GM12878 (cell line): ENCODE results near the gene KCNQ1. TPM values are rescaled to one million over a fixed set of nuclear protein-coding genes. Genes with fewer than 3 reads are reported as not detected.

Source experiments
- ATAC-seq: fragments of 200-7000 bp; cut with Tn5 transposase; 3 replicates; pipeline ENCODE4 v1.9.1; 2020; ENCODE audit warnings: mild to moderate bottlenecking, moderate library complexity
- BruUV-seq: library from RNA; stranded (reverse); fragments of 400-500 nt; replicated peaks from 2 replicates; lab custom pipeline; 2021; lab: Mats Ljungman, UMichigan
- CTCF ChIA-PET: fragments of 300-600 bp; sonication (Branson Sonifier 250); formaldehyde crosslinking; extraction: SDS; loops from one replicate; lab custom pipeline; 2021; ENCODE audit warnings: inconsistent platforms; lab: Yijun Ruan, JAX
- POLR2A ChIA-PET: fragments of 350-600 bp; formaldehyde crosslinking; extraction: SDS; loops from one replicate; lab custom pipeline; 2021; ENCODE audit warnings: inconsistent platforms; lab: Charles Lee
- RAD21 ChIA-PET: fragments of 300-600 bp; sonication (Branson Sonifier 250); formaldehyde crosslinking; loops from one replicate; lab custom pipeline; 2023; ENCODE audit warnings: antibody characterized with exemption; ENCODE audit not compliant: unreplicated experiment; lab: Charles Lee
- SMC1A ChIA-PET: fragments of 300-600 bp; sonication (Branson Sonifier 250); formaldehyde crosslinking; loops from one replicate; lab custom pipeline; 2023; ENCODE audit not compliant: unreplicated experiment, uncharacterized antibody; lab: Charles Lee
- DNase-seq: peaks from one replicate; pipeline ENCODE4 v3.0.0-alpha.2; 2011; ENCODE audit warnings: low read depth, low spot score
- FAIRE-seq: peaks from 3 replicates; lab custom pipeline; 2011; peaks lifted over from hg19 to GRCh38; lab: Jason Lieb, UNC
- H2AFZ ChIP-seq: 2 replicates; pipeline ENCODE4 v1.6.0; 2011; ENCODE audit warnings: low read depth, low read length, control low read depth; ENCODE audit not compliant: control insufficient read depth
- H3K27ac ChIP-seq: 2 replicates; pipeline ENCODE4 v1.5.1; 2011; ENCODE audit warnings: control low read depth; ENCODE audit not compliant: control insufficient read depth, insufficient read depth
- H3K27me3 ChIP-seq, 2 experiments: replicated peaks in 1 of 2; 2 replicates each; pipeline versions ENCODE4 v1.6.0 to v1.6.1; 2011; ENCODE audit warnings: low read length in 1 of 2; ENCODE audit not compliant: control insufficient read depth in 2 of 2, insufficient read depth in 2 of 2
- H3K36me3 ChIP-seq, 2 experiments: 2 replicates each; pipeline ENCODE4 v1.5.1; 2011; ENCODE audit warnings: low read length in 1 of 2; ENCODE audit not compliant: control insufficient read depth in 2 of 2, insufficient read depth in 2 of 2
- H3K4me1 ChIP-seq: 2 replicates; pipeline ENCODE4 v1.6.1; 2011; ENCODE audit warnings: mild to moderate bottlenecking, low read length, moderate library complexity, mixed read lengths; ENCODE audit not compliant: control insufficient read depth, insufficient read depth
- H3K4me2 ChIP-seq: 2 replicates; pipeline ENCODE4 v1.6.0; 2011; ENCODE audit warnings: control low read depth; ENCODE audit not compliant: control insufficient read depth, insufficient read depth
- H3K4me3 ChIP-seq: fragments of 200-600 bp; sonication (generic); 2 replicates; pipeline ENCODE4 v1.5.1; 2016
- H3K79me2 ChIP-seq: 2 replicates; pipeline ENCODE4 v1.6.0; 2011; ENCODE audit warnings: low read length; ENCODE audit not compliant: control insufficient read depth, insufficient read depth
- H3K9ac ChIP-seq: 2 replicates; pipeline ENCODE4 v1.8.0; 2011; ENCODE audit warnings: low read length, control low read depth, mixed read lengths; ENCODE audit not compliant: control insufficient read depth, insufficient read depth
- H3K9me3 ChIP-seq: replicated peaks from 3 replicates; pipeline ENCODE4 v1.5.1; 2011; ENCODE audit warnings: mild to moderate bottlenecking, low read length; ENCODE audit not compliant: control insufficient read depth, insufficient read depth
- H4K20me1 ChIP-seq: 2 replicates; pipeline ENCODE4 v1.6.0; 2011; ENCODE audit not compliant: control insufficient read depth, insufficient read depth
- ATF2 ChIP-seq: IDR thresholded peaks from 2 replicates; pipeline ENCODE4 v1.6.1; 2012; ENCODE audit warnings: low read length, inconsistent platforms
- HCFC1 ChIP-seq: fragments of 150-350 bp; IDR thresholded peaks from 2 replicates; pipeline ENCODE4 v1.6.1; 2014; ENCODE audit warnings: low read length
- JUNB ChIP-seq: IDR thresholded peaks from 2 replicates; pipeline ENCODE4 v1.6.1; 2016; ENCODE audit warnings: antibody characterized with exemption, mild to moderate bottlenecking
- KDM1A ChIP-seq: fragments of 200-600 bp; sonication (generic); IDR thresholded peaks from 2 replicates; pipeline ENCODE4 v1.6.1; 2016; ENCODE audit warnings: borderline replicate concordance
- PAX8 ChIP-seq: fragments of 450-650 bp; IDR thresholded peaks from 2 replicates; pipeline ENCODE4 v1.6.1; 2017; ENCODE audit warnings: mild to moderate bottlenecking, moderate library complexity
- POLR2A ChIP-seq: IDR thresholded peaks from 2 replicates; pipeline ENCODE4 v1.6.1; 2011; ENCODE audit warnings: low read depth, mild to moderate bottlenecking, low read length
- SMAD5 ChIP-seq: IDR thresholded peaks from 2 replicates; pipeline ENCODE4 v1.6.1; 2016; ENCODE audit warnings: antibody characterized with exemption, low read depth
- SREBF1 ChIP-seq: IDR thresholded peaks from 2 replicates; pipeline ENCODE4 v1.6.1; 2012; ENCODE audit warnings: mild to moderate bottlenecking, low read length
- WGBS: methylation state at CpG from one replicate; pipeline ENCODE4 v1.1.6; 2016; ENCODE audit warnings: low lambda C conversion rate; ENCODE audit not compliant: insufficient replicate concordance, insufficient coverage; ENCODE audit errors: missing lambda C conversion rate; 5-methylcytosine and 5-hydroxymethylcytosine counted together
- in situ Hi-C: fragments of 300-500 bp; cut with MboI; formaldehyde crosslinking; loops from 9 replicates; pipeline ENCODE4 v1.14.3; 2018; ENCODE audit warnings: mixed read lengths
- intact Hi-C: fragments of 100-400 bp; cut with micrococcal nuclease; formaldehyde crosslinking; loops from one replicate; pipeline ENCODE4 v1.14.2; 2022; ENCODE audit not compliant: unreplicated experiment
- polyA plus RNA-seq, 11 experiments: library from polyadenylated mRNA; depleted of rRNA in 4 of 11; unstranded in 6 of 11; stranded (reverse) in 5 of 11; fragments of >200 nt; fragmentation: Nextera tagmentation in 4 of 11; fragmentation: Illumina TruSeq in 1 of 11; extraction: Ambion mirVana in 4 of 11; extraction: Trizol in 1 of 11; gene quantifications; 1 replicate in 1 of 11; 2 replicates in 10 of 11; pipeline versions ENCODE4 v1.2.1 to v1.2.3, GENCODE V29; 2011 to 2016; ENCODE audit warnings: inconsistent platforms in 2 of 11, missing spikeins in 2 of 11, low read depth in 1 of 11
- total RNA-seq, 4 experiments: library from RNA; depleted of rRNA in 3 of 4; stranded (reverse); fragments of >200 nt in 3 of 4; fragmentation: Illumina TruSeq in 1 of 4; extraction: Trizol in 1 of 4; gene quantifications; 2 replicates each; pipeline versions ENCODE4 v1.2.1 to v1.2.3, GENCODE V29; 2013 to 2021
- TF ChIP-seq, protein P1 (sequence below): fragments of 150-350 bp; IDR thresholded peaks from 2 replicates; pipeline ENCODE4 v1.6.1; 2014; ENCODE audit warnings: mild to moderate bottlenecking, low read depth, low read length

Gene KCNQ1
- total and polyA plus RNA-seq, 10 of the 15 experiments (the other 5 are each of a cell fraction or from before 2014, with no cell fraction given): 0.03 to 0.15 (median 0.12) TPM; not detected in 7

- H3K9me3 ChIP-seq: no peaks in the 10 kb centered on the region
- in situ Hi-C loops (no loop called here), intact Hi-C loops (no loop called here)
- no peaks in the 10 kb centered on the region for H3K27me3 ChIP-seq
- no peak overlapping the region for H3K4me2 ChIP-seq
- FAIRE-seq (no peak), DNase-seq (no peak), ATAC-seq (no peak)
- TF ChIP-seq SMAD5: no peak
- H3K9ac ChIP-seq: no peak overlapping the region
- ChIA-PET POLR2A (no interaction called here), CTCF (no interaction called here), RAD21 (no interaction called here), SMC1A (no interaction called here)
- H3K36me3 ChIP-seq: no peaks in the 10 kb centered on the region
- no peaks in the 10 kb centered on the region for H3K4me1 ChIP-seq
- no peak overlapping the region for H3K4me3 ChIP-seq
- no peak overlapping the region for H2AFZ ChIP-seq
- 75% methylated on average over 15 of the region's 15 CpGs for WGBS
- H3K79me2 ChIP-seq: no peaks in the 10 kb centered on the region
- H3K27ac ChIP-seq: no peak overlapping the region
- no TSS peak for BruUV-seq
- no peaks in the 10 kb centered on the region for H4K20me1 ChIP-seq
Measured at GRCh38 chr11:2576111-2576510, 131.3 kb downstream of the KCNQ1 start.

GRCh38 chr11:2576549-2576948 is 131.7 kb downstream of the KCNQ1 start:
- FAIRE-seq: no peak

More at GRCh38 chr11:2576549-2576948, 131.7 kb downstream of the KCNQ1 start:
- WGBS: 64% methylated on average over 15 of the region's 15 CpGs
- RAD21 ChIA-PET: no interaction called here
- SMC1A ChIA-PET: no interaction called here
- Histone ChIP-seq H3K27ac (no peak overlapping the region), H3K27me3 (no peaks in the 10 kb centered on the region), H2AFZ (no peak overlapping the region), H3K9ac (no peak overlapping the region)
- DNase-seq (no peak), ATAC-seq (no peak)
- no TSS peak for BruUV-seq
- no peak for TF ChIP-seq KDM1A
- TF ChIP-seq PAX8: no peak
- no peak for TF ChIP-seq ATF2
- TF ChIP-seq HCFC1: no peak
- no peak for TF ChIP-seq JUNB
- TF ChIP-seq POLR2A: no peak
- TF ChIP-seq SREBF1: no peak
- TF ChIP-seq, protein P1, sequence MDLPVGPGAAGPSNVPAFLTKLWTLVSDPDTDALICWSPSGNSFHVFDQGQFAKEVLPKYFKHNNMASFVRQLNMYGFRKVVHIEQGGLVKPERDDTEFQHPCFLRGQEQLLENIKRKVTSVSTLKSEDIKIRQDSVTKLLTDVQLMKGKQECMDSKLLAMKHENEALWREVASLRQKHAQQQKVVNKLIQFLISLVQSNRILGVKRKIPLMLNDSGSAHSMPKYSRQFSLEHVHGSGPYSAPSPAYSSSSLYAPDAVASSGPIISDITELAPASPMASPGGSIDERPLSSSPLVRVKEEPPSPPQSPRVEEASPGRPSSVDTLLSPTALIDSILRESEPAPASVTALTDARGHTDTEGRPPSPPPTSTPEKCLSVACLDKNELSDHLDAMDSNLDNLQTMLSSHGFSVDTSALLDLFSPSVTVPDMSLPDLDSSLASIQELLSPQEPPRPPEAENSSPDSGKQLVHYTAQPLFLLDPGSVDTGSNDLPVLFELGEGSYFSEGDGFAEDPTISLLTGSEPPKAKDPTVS: no peak
- TF ChIP-seq, all 136 proteins: peak for 0
- Histone ChIP-seq H3K4me3 (no peak overlapping the region), H3K36me3 (no peaks in the 10 kb centered on the region), H3K79me2 (no peaks in the 10 kb centered on the region), H3K4me1 (no peaks in the 10 kb centered on the region), H4K20me1 (no peaks in the 10 kb centered on the region), H3K4me2 (no peak overlapping the region), H3K9me3 (no peaks in the 10 kb centered on the region)
- POLR2A ChIA-PET: no interaction called here
- CTCF ChIA-PET: no interaction called here
- intact Hi-C loops (no loop called here), in situ Hi-C loops (no loop called here)
